Breast epithelium (tissue), 3 donors: Measurements from ENCODE around the gene S100G.

Source experiments
- CTCF ChIP-seq, 3 donors: fragments of 450-650 bp; IDR thresholded peaks; one replicate each; pipeline ENCODE4 v1.5.1; 2016 to 2017; ENCODE audit warnings: antibody characterized with exemption in 3 of 3, mild to moderate bottlenecking in 3 of 3, moderate library complexity in 3 of 3
- POLR2AphosphoS5 ChIP-seq, 3 donors: sonication (generic); formaldehyde crosslinking; IDR thresholded peaks; one replicate each; pipeline ENCODE4 v1.6.1; 2017; ENCODE audit warnings: antibody characterized with exemption in 3 of 3

- no peak for TF ChIP-seq POLR2AphosphoS5 (IDR thresholded peaks at IDR 0.05)
- TF ChIP-seq CTCF (IDR thresholded peaks at IDR 0.05): no peak
These were observed 14.7 kb downstream of the S100G start for GRCh38 chrX:16664626-16665025.
